Dermis blood vessel endothelial cell (primary cell): ENCODE data around the gene EHHADH. TPM values are rescaled to one million over a fixed set of nuclear protein-coding genes. Genes with fewer than 3 reads are reported as not detected.

Source experiments
- DNase-seq: peaks from one replicate; pipeline ENCODE4 v3.0.0; 2010
- total RNA-seq: library from RNA; depleted of rRNA; stranded (reverse); fragments of >200 nt; gene quantifications from 2 replicates; pipeline ENCODE4 v1.2.3, GENCODE V29; 2014

The EHHADH gene
- total RNA-seq, 1 donor from 2014 or later = 6.6 TPM

GRCh38 chr3:185188816-185189215, 65.0 kb downstream of the EHHADH start:
- DNase-seq = no peak

DNA sequence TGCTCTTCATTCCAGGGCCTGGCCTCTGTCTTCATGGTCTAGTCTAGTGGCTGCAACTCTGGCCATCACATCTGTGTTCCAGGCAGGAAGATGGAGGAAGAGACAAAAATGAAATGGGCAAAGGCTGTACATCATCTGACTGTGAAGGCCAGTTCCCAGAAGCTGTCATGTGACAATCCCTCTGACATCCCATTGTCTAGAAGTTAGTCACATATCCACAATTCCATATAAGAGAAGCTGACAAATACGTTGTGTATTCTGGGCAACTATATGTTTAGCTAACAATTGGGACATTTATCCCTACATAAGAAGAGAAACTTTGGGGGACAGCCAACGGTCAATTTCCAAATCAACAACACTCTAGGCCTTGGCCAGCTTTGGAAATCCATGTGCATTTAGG, 66.5 kb downstream of the EHHADH start:
- no peak for DNase-seq

GRCh38 chr3:185176750-185177359, 77.0 kb downstream of the EHHADH start:
- peak; percentile 60 for DNase-seq

DNA sequence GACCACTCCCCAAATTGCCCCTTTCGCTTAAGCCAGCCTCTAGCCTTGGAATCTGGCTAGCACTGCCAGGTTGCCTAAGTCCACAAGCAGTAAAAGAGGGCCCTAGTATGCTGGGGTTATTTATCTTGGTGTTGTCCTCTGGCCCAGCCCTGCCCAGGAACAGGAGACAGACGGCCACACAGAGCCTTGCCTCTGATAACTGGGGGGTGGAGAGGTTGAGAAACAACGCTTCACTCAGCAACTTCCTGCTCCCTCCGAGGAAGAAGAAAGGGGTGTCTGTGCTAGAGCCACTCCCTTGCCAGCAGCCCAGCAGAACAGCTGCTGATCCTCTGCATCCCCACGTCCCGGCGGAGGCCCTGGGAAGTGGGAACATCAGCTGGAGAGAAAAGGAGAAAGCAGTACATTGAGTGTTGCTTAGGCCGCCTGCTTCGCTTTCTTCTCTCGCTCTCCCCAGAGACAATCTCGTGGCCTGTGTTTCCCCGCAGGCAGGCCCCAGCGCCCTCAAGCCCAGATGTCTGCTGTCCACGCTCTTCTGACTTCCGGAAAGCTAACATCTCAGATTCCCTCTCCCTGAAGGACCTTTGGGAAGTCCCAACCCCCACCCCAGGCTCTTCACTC, 78.4 kb downstream of the EHHADH start:
- no peak for DNase-seq

DNA sequence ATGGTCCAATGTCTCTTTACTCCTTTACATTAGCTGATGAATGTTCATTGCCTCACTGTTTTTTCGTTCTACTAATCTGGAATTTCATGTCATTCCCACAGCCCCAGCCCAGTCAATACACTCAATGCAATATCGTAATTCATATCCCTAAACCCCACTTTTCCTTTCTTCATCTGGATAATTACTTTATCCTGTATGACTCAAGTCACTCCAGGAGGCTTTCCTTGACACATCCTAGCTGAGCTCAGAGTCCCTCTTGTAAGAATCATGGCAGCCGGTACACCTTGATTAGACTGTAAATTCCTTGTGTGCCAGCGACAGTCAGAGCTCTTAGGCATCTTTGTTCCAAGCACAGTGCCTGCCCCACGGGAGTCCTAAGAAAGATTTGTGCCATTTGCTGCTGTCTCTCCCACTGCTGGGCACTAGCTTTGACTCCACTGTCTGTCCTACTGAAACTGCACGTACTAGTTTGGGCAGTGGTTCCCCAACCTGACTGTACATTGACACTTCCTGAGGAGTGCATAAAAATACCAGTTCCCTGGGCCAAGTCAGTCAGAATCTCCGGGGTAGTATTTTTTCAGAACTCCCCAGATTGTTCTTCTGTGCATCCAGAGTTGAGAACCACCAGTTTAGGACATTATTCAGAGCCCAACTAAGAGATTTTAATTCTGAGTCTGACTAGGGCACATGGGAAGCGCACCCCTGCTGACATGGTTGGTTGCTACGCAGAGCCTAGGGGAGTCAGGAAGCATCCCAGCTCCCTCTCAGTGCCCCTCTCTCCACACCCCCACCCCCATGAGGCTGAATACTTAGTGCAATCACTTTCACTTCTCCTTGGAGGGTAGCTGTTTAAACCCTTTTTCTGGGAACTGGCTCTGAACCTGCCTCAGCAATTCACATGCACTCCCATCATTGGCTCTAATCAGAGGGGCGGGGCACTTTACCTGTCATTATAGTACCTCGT, 81.5 kb downstream of the EHHADH start:
- no peak for DNase-seq

DNA sequence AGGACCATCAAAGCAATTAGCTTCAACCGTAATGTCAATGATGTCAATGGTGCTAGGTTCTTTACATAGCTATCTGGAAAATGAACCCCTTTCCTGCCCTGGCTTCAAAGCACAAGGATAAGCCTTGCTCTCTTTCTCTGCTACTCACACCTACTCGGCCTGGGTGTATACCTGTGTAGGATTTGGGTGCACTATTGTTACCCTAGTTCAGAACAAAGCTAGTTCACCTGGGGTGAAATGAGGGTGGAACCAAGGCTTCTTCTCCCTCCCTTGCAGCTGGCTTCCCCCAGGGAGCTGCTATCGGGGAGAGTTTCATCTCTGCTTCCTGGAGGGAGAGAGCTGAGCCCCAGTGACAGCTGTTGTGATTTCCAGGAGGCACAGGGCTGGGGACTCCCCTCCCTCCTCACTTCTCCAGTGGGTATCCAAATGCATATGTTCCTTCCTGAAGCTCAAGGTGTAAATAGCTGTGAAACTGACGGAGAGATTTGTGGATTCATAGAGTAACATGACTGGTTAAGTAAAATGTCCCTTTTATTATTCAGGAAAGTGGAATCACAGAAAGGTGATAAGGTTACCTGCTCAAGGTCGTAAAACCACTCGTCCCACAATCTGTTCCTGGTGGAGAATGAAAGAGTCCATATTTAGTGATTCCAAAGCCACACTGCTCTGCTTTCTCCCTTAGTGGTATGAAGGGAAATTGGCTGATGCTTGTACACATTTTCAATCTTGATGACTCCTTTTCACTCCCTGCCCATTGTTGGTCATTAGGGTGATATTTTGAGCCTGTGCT, 89.2 kb downstream of the EHHADH start:
- no peak for DNase-seq

- DNase-seq = no peak
Measured at GRCh38 chr3:185162634-185163033, 91.2 kb downstream of the EHHADH start.

DNA sequence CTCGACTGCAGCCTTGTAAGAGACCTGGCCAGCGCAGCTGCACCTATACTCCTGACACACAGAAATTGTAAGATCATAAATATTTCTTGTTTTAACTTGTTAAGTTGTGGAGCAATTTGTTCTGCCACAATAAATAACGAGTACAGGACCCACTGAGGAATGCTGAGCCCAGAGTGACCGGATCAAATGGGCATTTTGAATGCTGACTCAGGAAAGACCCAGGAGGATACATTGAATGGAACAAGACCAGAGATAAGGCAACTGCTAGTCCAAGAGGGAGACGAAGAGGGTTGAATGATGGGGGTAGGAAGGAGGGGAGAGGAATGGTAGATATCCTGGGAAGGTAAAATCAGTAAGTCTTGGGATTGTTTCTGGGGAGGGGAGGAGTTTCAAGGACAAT, 92.1 kb downstream of the EHHADH start:
- DNase-seq = no peak

GRCh38 chr3:185157347-185157746, 96.5 kb downstream of the EHHADH start:
- DNase-seq = no peak

- DNase-seq = no peak
Measured at GRCh38 chr3:185155678-185156077, 98.2 kb downstream of the EHHADH start.

- no peak for DNase-seq
Measured at GRCh38 chr3:185153861-185154629, 99.8 kb downstream of the EHHADH start.

DNA sequence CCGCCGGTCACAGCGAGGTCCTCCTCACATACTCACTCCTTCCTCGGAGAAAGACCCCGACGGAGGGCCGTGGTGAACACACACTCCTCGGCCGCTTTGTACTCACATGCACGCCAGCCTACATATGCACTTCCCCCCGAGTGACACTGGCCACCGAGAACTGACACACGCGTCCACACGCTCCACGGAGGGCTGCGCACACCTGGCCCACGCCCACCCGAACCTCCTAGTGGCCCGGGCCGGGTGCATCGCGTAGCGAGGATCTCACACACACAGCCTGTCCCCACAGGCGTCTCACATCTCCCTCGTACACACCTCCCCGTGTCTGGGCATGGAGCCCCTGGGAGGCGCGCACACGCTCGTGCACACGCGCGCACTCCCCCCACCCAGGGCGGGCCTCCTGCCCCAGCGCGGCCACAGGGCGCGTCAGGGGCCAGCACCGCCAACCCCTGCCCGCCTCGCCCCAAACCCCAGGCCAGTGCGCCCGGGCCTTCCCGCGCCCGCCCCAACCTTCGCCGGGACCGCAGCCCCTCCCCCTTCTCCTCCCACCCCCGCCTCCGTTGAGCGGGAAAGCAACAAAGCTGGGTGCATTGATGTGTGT, 100.6 kb downstream of the EHHADH start:
- DNase-seq = no peak

- DNase-seq = peak; percentile 48
Measured at GRCh38 chr3:185152410-185153170, 101.3 kb downstream of the EHHADH start, which contains the start of gene C3orf70. TSS of gene C3orf70 (minus strand) at chr3:185153060. CDS start at chr3:185152823, 237 bp downstream.

GRCh38 chr3:185151964-185152409, 101.9 kb downstream of the EHHADH start:
- DNase-seq = no peak

- DNase-seq = no peak
Measured at GRCh38 chr3:185151101-185151963, 102.5 kb downstream of the EHHADH start.

- DNase-seq = no peak
Measured at GRCh38 chr3:185150561-185150960, 103.3 kb downstream of the EHHADH start.

DNA sequence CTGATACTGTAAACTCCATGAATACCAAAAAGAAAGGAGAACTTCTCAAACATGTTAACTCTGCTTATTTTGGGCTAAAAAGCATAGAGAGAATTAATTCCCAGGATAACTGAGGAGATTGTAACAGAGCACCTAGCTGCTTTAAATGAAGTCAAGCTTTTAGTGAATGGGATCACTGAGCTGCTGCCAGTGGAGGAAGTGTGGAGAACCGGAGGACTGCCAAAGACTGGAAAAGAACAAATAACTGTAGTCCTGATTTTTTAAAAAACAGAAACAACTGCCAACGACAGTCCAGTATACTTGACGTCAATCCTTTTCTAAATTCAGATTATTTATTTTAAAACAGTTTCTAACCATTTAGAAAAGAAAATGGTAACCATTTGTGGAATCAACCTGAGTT, 104.3 kb downstream of the EHHADH start:
- DNase-seq = no peak

DNA sequence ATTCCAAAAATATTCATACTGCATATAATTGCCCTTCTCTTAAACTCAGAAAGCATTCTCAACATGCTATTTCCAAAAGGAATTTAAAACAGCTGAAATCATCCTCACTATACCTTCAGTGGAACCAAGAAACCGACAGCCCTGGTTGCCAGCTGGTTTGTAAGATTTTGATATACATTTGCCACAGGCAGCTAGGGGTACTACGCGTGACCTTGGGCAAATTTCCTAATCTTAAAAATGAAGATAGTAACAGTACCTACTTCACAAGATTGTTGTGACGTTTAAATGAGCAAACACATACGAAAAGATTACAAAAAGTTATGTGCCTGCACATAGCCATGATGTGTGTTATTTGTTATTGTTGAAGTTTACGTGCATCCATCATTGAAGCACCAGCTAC, 108.3 kb downstream of the EHHADH start:
- no peak for DNase-seq

DNA sequence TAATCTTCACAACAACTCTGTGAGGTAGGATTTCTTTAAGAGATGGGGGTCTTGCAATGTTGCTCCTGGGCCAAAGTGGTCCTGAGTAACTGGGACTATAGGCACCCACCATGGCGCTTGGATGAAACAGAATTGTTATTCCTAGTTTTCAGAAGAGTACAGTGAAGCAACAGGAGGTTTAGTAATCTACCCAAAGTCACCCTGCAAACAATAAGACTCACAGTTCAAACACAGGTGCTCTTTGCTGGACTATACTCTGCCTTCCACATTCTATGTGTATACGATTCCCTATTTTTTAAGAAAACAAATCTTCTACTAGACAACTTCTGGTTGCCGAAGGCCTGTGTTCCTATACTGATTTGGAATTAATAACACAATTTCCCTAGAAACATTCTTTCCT, 109.1 kb downstream of the EHHADH start:
- no peak for DNase-seq
